K562 (cell line): ENCODE measurements around the gene SMOC2. TPM values are rescaled to one million over a fixed set of nuclear protein-coding genes. Genes with fewer than 3 reads are reported as not detected.

Experiments used
- ATAC-seq: fragments of 200-7000 bp; cut with Tn5 transposase; 3 replicates; pipeline ENCODE4 v1.9.1; 2020; ENCODE audit warnings: moderate library complexity
- BruUV-seq: library from RNA; stranded (reverse); fragments of 400-500 nt; replicated peaks from 2 replicates; lab custom pipeline; 2021; lab: Mats Ljungman, UMichigan
- CTCF ChIA-PET: fragments of 300-600 bp; formaldehyde crosslinking; extraction: SDS; loops from one replicate; lab custom pipeline; 2021; ENCODE audit warnings: low intra/inter-chr PET ratio; lab: Yijun Ruan, JAX
- POLR2A ChIA-PET: fragments of 300-600, 350-650 bp; sonication (Branson Sonifier 250); formaldehyde crosslinking; extraction: SDS; loops from one replicate; lab custom pipeline; 2021; ENCODE audit warnings: antibody characterized with exemption, inconsistent platforms; lab: Yijun Ruan, JAX
- DNase-seq, 4 experiments: peaks; one replicate each; pipeline versions ENCODE4 v3.0.0 to v3.0.0-alpha.2; 2011 to 2018; ENCODE audit warnings: low spot score in 3 of 4, mixed read lengths in 3 of 4; ENCODE audit errors: extremely low read depth in 1 of 4
- FAIRE-seq: peaks from 2 replicates; lab custom pipeline; 2011; peaks lifted over from hg19 to GRCh38; lab: Jason Lieb, UNC
- H2AFZ ChIP-seq: 2 replicates; pipeline ENCODE4 v1.6.0; 2011; ENCODE audit warnings: low read depth, low read length, control low read depth, inconsistent platforms
- H3K27ac ChIP-seq: fragments of 200-600 bp; 3 replicates; pipeline ENCODE4 v1.8.0; 2011; ENCODE audit warnings: low read depth, mild to moderate bottlenecking, control low read depth, inconsistent platforms, low read length, moderate library complexity, mixed read lengths; ENCODE audit errors: extremely low read depth
- H3K27me3 ChIP-seq, 2 experiments: fragments of 300-600 bp in 1 of 2; 2 replicates in 1 of 2; 3 replicates in 1 of 2; pipeline versions ENCODE4 v1.6.0 to v1.8.0; 2011; ENCODE audit warnings: inconsistent platforms in 2 of 2, low read length in 2 of 2, mild to moderate bottlenecking in 1 of 2, mixed read lengths in 1 of 2, moderate library complexity in 1 of 2; ENCODE audit not compliant: control insufficient read depth in 2 of 2, insufficient read depth in 2 of 2
- H3K36me3 ChIP-seq: fragments of 300-600 bp; 3 replicates; pipeline ENCODE4 v1.8.0; 2011; ENCODE audit warnings: mild to moderate bottlenecking, low read length, inconsistent platforms; ENCODE audit not compliant: control insufficient read depth, insufficient read depth
- H3K4me1 ChIP-seq, 2 experiments: fragments of 200-600 bp in 1 of 2; replicated peaks in 1 of 2; 2 replicates in 1 of 2; 3 replicates in 1 of 2; pipeline versions ENCODE4 v1.5.1 to v1.8.0; 2011; ENCODE audit warnings: inconsistent platforms in 2 of 2, low read length in 2 of 2, mild to moderate bottlenecking in 1 of 2, mixed read lengths in 1 of 2, moderate library complexity in 1 of 2; ENCODE audit not compliant: control insufficient read depth in 2 of 2, insufficient read depth in 2 of 2
- H3K4me2 ChIP-seq: 2 replicates; pipeline ENCODE4 v1.6.1; 2011; ENCODE audit warnings: low read length, control low read depth, inconsistent platforms, mixed read lengths; ENCODE audit not compliant: insufficient read depth
- H3K4me3 ChIP-seq: fragments of 200-600 bp; sonication (generic), shearing (Covaris generic); 2 replicates; pipeline ENCODE4 v1.5.1; 2016; ENCODE audit warnings: control low read depth, inconsistent platforms
- H3K79me2 ChIP-seq: fragments of 200-600 bp; 3 replicates; pipeline ENCODE4 v1.8.0; 2011; ENCODE audit warnings: low read length, inconsistent platforms; ENCODE audit not compliant: control insufficient read depth, insufficient read depth
- H3K9ac ChIP-seq, 2 experiments: 2 replicates each; pipeline versions ENCODE4 v1.6.0 to v1.6.1; 2011; ENCODE audit warnings: low read depth in 2 of 2, low read length in 2 of 2, control low read depth in 1 of 2, inconsistent platforms in 1 of 2, mild to moderate bottlenecking in 1 of 2, mixed read lengths in 1 of 2; ENCODE audit not compliant: insufficient read depth in 1 of 2
- H3K9me1 ChIP-seq: one replicate; pipeline ENCODE4 v1.6.0; 2011; ENCODE audit warnings: inconsistent platforms, mild to moderate bottlenecking, low read length, moderate library complexity; ENCODE audit not compliant: control insufficient read depth, insufficient read depth
- H3K9me3 ChIP-seq: replicated peaks from 2 replicates; pipeline ENCODE4 v1.5.1; 2011; ENCODE audit warnings: low read depth, low read length, inconsistent platforms; ENCODE audit not compliant: control insufficient read depth, insufficient read depth
- H4K20me1 ChIP-seq: replicated peaks from 2 replicates; pipeline ENCODE4 v1.6.1; 2011; ENCODE audit warnings: low read length, inconsistent platforms, mixed read lengths; ENCODE audit not compliant: control insufficient read depth, insufficient read depth
- ATF1 ChIP-seq, 2 experiments: fragments of 450-650 bp in 1 of 2; IDR thresholded peaks; 2 replicates each; pipeline ENCODE4 v1.6.1; 2016; ENCODE audit warnings: missing compliant biosample characterization in 1 of 2, missing genetic modification characterization in 1 of 2
- CBFB ChIP-seq: sonication (generic); formaldehyde crosslinking; IDR thresholded peaks from 2 replicates; pipeline ENCODE4 v1.4.0; 2020; ENCODE audit warnings: mild to moderate bottlenecking, missing genetic modification reagents
- CBX1 ChIP-seq: sonication (generic); IDR thresholded peaks from 2 replicates; pipeline ENCODE4 v1.6.1; 2016; ENCODE audit warnings: antibody characterized with exemption, low read depth, mild to moderate bottlenecking
- CBX5 ChIP-seq: IDR thresholded peaks from 2 replicates; pipeline ENCODE4 v1.6.1; 2014; ENCODE audit warnings: low read depth, borderline replicate concordance
- HNRNPK ChIP-seq: fragments of 200-400 bp; formaldehyde crosslinking; IDR thresholded peaks from one replicate; pipeline ENCODE4 v1.6.1; 2018; ENCODE audit warnings: mild to moderate bottlenecking, low read depth, low read length; ENCODE audit not compliant: poor library complexity, severe bottlenecking
- ILF3 ChIP-seq: fragments of 450-650 bp; IDR thresholded peaks from 2 replicates; pipeline ENCODE4 v1.6.1; 2018; ENCODE audit warnings: antibody characterized with exemption, mild to moderate bottlenecking, moderate library complexity, borderline replicate concordance
- IRF1 ChIP-seq: sonication (generic); formaldehyde crosslinking; IDR thresholded peaks from 2 replicates; pipeline ENCODE4 v1.8.0; 2022; ENCODE audit warnings: missing genetic modification reagents, mild to moderate bottlenecking, borderline replicate concordance
- JUNB ChIP-seq: fragments of 450-650 bp; formaldehyde crosslinking; conservative IDR thresholded peaks from 2 replicates; pipeline ENCODE4 v1.4.0; 2020; ENCODE audit warnings: mild to moderate bottlenecking
- MITF ChIP-seq: IDR thresholded peaks from 2 replicates; pipeline ENCODE4 v1.6.1; 2014; ENCODE audit warnings: antibody characterized with exemption
- NFATC3 ChIP-seq: fragments of 450-650 bp; IDR thresholded peaks from 2 replicates; pipeline ENCODE4 v1.6.1; 2017; ENCODE audit warnings: mild to moderate bottlenecking
- POLR2H ChIP-seq: IDR thresholded peaks from 2 replicates; pipeline ENCODE4 v1.6.1; 2016; ENCODE audit warnings: missing genetic modification characterization, low read depth, mild to moderate bottlenecking, control low read depth, missing compliant biosample characterization, moderate library complexity
- PURB ChIP-seq: sonication (generic); formaldehyde crosslinking; IDR thresholded peaks from 2 replicates; pipeline ENCODE4 v1.9.0; 2021; ENCODE audit warnings: low read depth, mild to moderate bottlenecking, missing genetic modification reagents
- TCF7 ChIP-seq: sonication (generic); IDR thresholded peaks from 2 replicates; pipeline ENCODE4 v1.6.1; 2016; ENCODE audit warnings: antibody characterized with exemption, borderline replicate concordance
- WGBS: fragments of 100-300 bp; shearing (Covaris generic); methylation state at CpG from one replicate; pipeline ENCODE4 v1.1.6; 2016; ENCODE audit warnings: low coverage, mixed read lengths; ENCODE audit not compliant: insufficient coverage; ENCODE audit errors: missing lambda C conversion rate; 5-methylcytosine and 5-hydroxymethylcytosine counted together
- in situ Hi-C: fragments of 300-500 bp; cut with MboI; formaldehyde crosslinking; loops from 4 replicates; pipeline ENCODE4 v1.15.0; 2018; ENCODE audit warnings: inconsistent platforms, mixed read lengths
- intact Hi-C: fragments of 100-400 bp; cut with micrococcal nuclease; formaldehyde crosslinking; loops from 2 replicates; pipeline ENCODE4 v1.14.2; 2022
- polyA plus RNA-seq, 8 experiments: library from polyadenylated mRNA; depleted of rRNA in 4 of 8; stranded (reverse) in 5 of 8; unstranded in 3 of 8; fragments of >200 nt; fragmentation: Nextera tagmentation in 2 of 8; fragmentation: Illumina TruSeq in 1 of 8; extraction: Ambion mirVana in 2 of 8; extraction: Trizol in 1 of 8; gene quantifications; 2 replicates each; pipeline versions ENCODE4 v1.2.1 to v1.2.3, GENCODE V29; 2011 to 2014; ENCODE audit warnings: inconsistent platforms in 1 of 8, missing spikeins in 1 of 8
- total RNA-seq, 7 experiments: library from RNA; depleted of rRNA in 6 of 7; stranded (reverse); fragments of >200 nt in 6 of 7; fragmentation: Illumina TruSeq in 2 of 7; extraction: Trizol in 2 of 7; gene quantifications; 2 replicates each; pipeline versions ENCODE4 v1.2.1 to v1.2.3, GENCODE V29; 2011 to 2021; ENCODE audit warnings: low replicate concordance in 1 of 7
- TF ChIP-seq, protein P1 (sequence below): fragments of 450-650 bp; IDR thresholded peaks from 2 replicates; pipeline ENCODE4 v1.6.1; 2018; ENCODE audit not compliant: partially characterized antibody
- TF ChIP-seq, protein P2 (sequence below): sonication (generic); formaldehyde crosslinking; IDR thresholded peaks from 2 replicates; pipeline ENCODE4 v1.9.0; 2022; ENCODE audit warnings: mild to moderate bottlenecking, missing genetic modification reagents

The SMOC2 gene
- total and polyA plus RNA-seq, 9 of the 15 experiments (the other 6 are each of a cell fraction or from before 2014, with no cell fraction given), result 0.45 to 2.3 (median 1.1) TPM

GRCh38 chr6:168441434-168442391 lies 729 bp downstream of the SMOC2 start:
- DNase-seq, result no peak
- WGBS, result 21% methylated on average over 75 of the region's 87 CpGs
- Histone ChIP-seq H3K4me1 (peaks cover 0 to 13% of the 10 kb centered on the region in 2 experiments; a peak in 1 of 5 replicates), H3K4me3 (no peak overlapping the region), H3K9ac (no peak overlapping the region), H3K36me3 (no peaks in the 10 kb centered on the region), H3K9me3 (no peaks in the 10 kb centered on the region), H3K4me2 (no peak overlapping the region), H2AFZ (no peak overlapping the region), H3K27me3 (peaks cover 10 to 26% of the 10 kb centered on the region in 2 experiments; a peak in 4 of 5 replicates), H4K20me1 (no peaks in the 10 kb centered on the region; the same call in none of the 2 replicates), H3K27ac (no peak overlapping the region), H3K9me1 (no peaks in the 10 kb centered on the region), H3K79me2 (no peaks in the 10 kb centered on the region)
- ChIA-PET CTCF (no interaction called here), POLR2A (no interaction called here)
- no TSS peak for BruUV-seq
- no peak for ATAC-seq
- in situ Hi-C loops (no loop called here), intact Hi-C loops (no loop called here)
- TF ChIP-seq CBX5 (no peak), ILF3 (no peak), CBFB (CRISPR knock-in tag) (no peak), IRF1 (CRISPR knock-in tag) (no peak), MITF (no peak), JUNB (no peak), NFATC3 (no peak), TCF7 (no peak), PURB (CRISPR knock-in tag) (no peak), POLR2H (no peak), ATF1 (CRISPR knock-in tag; IDR thresholded peaks at IDR 0.05) (no peak), ATF1 (tag; IDR thresholded peaks at IDR 0.05) (no peak), CBX1 (no peak), HNRNPK (no peak)
- TF ChIP-seq, protein P1, sequence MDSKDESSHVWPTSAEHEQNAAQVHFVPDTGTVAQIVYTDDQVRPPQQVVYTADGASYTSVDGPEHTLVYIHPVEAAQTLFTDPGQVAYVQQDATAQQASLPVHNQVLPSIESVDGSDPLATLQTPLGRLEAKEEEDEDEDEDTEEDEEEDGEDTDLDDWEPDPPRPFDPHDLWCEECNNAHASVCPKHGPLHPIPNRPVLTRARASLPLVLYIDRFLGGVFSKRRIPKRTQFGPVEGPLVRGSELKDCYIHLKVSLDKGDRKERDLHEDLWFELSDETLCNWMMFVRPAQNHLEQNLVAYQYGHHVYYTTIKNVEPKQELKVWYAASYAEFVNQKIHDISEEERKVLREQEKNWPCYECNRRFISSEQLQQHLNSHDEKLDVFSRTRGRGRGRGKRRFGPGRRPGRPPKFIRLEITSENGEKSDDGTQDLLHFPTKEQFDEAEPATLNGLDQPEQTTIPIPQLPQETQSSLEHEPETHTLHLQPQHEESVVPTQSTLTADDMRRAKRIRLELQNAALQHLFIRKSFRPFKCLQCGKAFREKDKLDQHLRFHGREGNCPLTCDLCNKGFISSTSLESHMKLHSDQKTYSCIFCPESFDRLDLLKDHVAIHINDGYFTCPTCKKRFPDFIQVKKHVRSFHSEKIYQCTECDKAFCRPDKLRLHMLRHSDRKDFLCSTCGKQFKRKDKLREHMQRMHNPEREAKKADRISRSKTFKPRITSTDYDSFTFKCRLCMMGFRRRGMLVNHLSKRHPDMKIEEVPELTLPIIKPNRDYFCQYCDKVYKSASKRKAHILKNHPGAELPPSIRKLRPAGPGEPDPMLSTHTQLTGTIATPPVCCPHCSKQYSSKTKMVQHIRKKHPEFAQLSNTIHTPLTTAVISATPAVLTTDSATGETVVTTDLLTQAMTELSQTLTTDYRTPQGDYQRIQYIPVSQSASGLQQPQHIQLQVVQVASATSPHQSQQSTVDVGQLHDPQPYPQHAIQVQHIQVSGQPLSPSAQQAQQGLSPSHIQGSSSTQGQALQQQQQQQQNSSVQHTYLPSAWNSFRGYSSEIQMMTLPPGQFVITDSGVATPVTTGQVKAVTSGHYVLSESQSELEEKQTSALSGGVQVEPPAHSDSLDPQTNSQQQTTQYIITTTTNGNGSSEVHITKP, result no peak
- TF ChIP-seq, protein P2, sequence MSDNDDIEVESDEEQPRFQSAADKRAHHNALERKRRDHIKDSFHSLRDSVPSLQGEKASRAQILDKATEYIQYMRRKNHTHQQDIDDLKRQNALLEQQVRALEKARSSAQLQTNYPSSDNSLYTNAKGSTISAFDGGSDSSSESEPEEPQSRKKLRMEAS, result no peak
- FAIRE-seq, result no peak
